ACHN (cell line): ENCODE results near the gene MEI1.
"Not testable (repeated sequence)": the region's sequence is repeated elsewhere in the genome, so short reads cannot be mapped to it uniquely, and the experiment has no call there.

Experiments used
- DNase-seq: peaks from one replicate; pipeline ENCODE4 v3.0.0-alpha.2; 2015
- in situ Hi-C: cut with HindIII; loops from 2 replicates; pipeline ENCODE4 v1.10.0; 2017; ENCODE audit warnings: low sequenced_read_pairs, low pct_ligation_motif_present, low pct_unique_long_range_greater_than_20kb

The MEI1 gene

GRCh38 chr22:41831383-41831782 is 132.1 kb downstream of the MEI1 start:
- in situ Hi-C loops, result no loop called here
- DNase-seq, result no peak

- peak; percentile 23 for DNase-seq
- in situ Hi-C loops, result no loop called here
Observed at GRCh38 chr22:41831828-41832552, 132.7 kb downstream of the MEI1 start.

- DNase-seq, result peak; percentile 99
- in situ Hi-C loops, result no loop called here
Observed at GRCh38 chr22:41832553-41833368, 133.5 kb downstream of the MEI1 start, which contains the start of gene SREBF2. Gene SREBF2, plus strand, starts transcription at chr22:41833105. Its CDS starts 166 bp downstream, at chr22:41833271.

GRCh38 chr22:41833369-41834004 is 134.2 kb downstream of the MEI1 start:
- in situ Hi-C loops, result no loop called here
- DNase-seq, result peak; percentile 28

GRCh38 chr22:41834005-41834944 is 135.0 kb downstream of the MEI1 start:
- in situ Hi-C loops, result no loop called here
- no peak for DNase-seq

- DNase-seq, in situ Hi-C loops: not testable (repeated sequence)
Observed at GRCh38 chr22:41835462-41835861, 136.2 kb downstream of the MEI1 start.

GRCh38 chr22:41836551-41836950 is 137.2 kb downstream of the MEI1 start:
- no peak for DNase-seq
- in situ Hi-C loops, result no loop called here

- in situ Hi-C loops, result no loop called here
- DNase-seq, result no peak
Observed at GRCh38 chr22:41838842-41839618, 139.7 kb downstream of the MEI1 start.

GRCh38 chr22:41840216-41840615 is 140.9 kb downstream of the MEI1 start:
- in situ Hi-C loops, result no loop called here
- DNase-seq, result no peak

- DNase-seq, result no peak
- in situ Hi-C loops, result no loop called here
Observed at GRCh38 chr22:41841085-41841712, 141.9 kb downstream of the MEI1 start.

GRCh38 chr22:41842996-41843970 is 144.0 kb downstream of the MEI1 start:
- no peak for DNase-seq
- in situ Hi-C loops, result no loop called here

GRCh38 chr22:41844036-41844435 is 144.7 kb downstream of the MEI1 start:
- DNase-seq, result no peak
- in situ Hi-C loops, result no loop called here

- in situ Hi-C loops, result no loop called here
Observed at GRCh38 chr22:41844513-41844912, 145.2 kb downstream of the MEI1 start.

GRCh38 chr22:41845380-41846267 is 146.3 kb downstream of the MEI1 start:
- no peak for DNase-seq
- in situ Hi-C loops, result no loop called here

More at GRCh38 chr22:41844513-41844912, 145.2 kb downstream of the MEI1 start:
- no peak for DNase-seq

- in situ Hi-C loops, result no loop called here
- no peak for DNase-seq
Observed at GRCh38 chr22:41846268-41846987, 147.1 kb downstream of the MEI1 start.
